Right atrium auricular region (tissue), 2 donors: Measurements from ENCODE around the gene KCNMA1. TPM values are rescaled to one million over a fixed set of nuclear protein-coding genes. Genes with fewer than 3 reads are reported as not detected.

Source experiments
- DNase-seq: peaks from one replicate; pipeline ENCODE4 v3.0.0-alpha.2; 2019; ENCODE audit warnings: low spot score
- H3K27ac ChIP-seq, 2 donors: fragments of 200-600 bp; sonication (generic); 1 replicate in 1 of 2; 2 replicates in 1 of 2; pipeline ENCODE4 v1.5.1; 2016 to 2019
- H3K27me3 ChIP-seq, 2 donors: fragments of 200-600 bp; sonication (generic); one replicate each; pipeline versions ENCODE4 v1.5.1 to v1.6.0; 2017 to 2019
- H3K36me3 ChIP-seq: fragments of 200-600 bp; sonication (generic); one replicate; pipeline ENCODE4 v1.5.1; 2016
- H3K4me1 ChIP-seq, 2 donors: fragments of 200-600 bp; sonication (generic); one replicate each; pipeline versions ENCODE4 v1.5.1 to v1.6.0; 2017 to 2019
- H3K4me3 ChIP-seq, 2 donors: fragments of 200-600 bp; sonication (generic); 1 replicate in 1 of 2; 2 replicates in 1 of 2; pipeline ENCODE4 v1.5.1; 2017 to 2019; ENCODE audit warnings: mild to moderate bottlenecking in 1 of 2, moderate library complexity in 1 of 2
- H3K9me3 ChIP-seq, 2 donors: fragments of 200-600 bp; sonication (generic); one replicate each; pipeline ENCODE4 v1.5.1; 2019
- total RNA-seq, 2 donors: library from RNA; depleted of rRNA; stranded (reverse); fragments of >200 nt; gene quantifications; one replicate each; pipeline ENCODE4 v1.1.0, GENCODE V29; 2016
- TF ChIP-seq, protein P1 (sequence below), 2 donors: fragments of 200-600 bp; sonication (generic); IDR thresholded peaks; one replicate each; pipeline ENCODE4 v1.5.1; 2019; ENCODE audit warnings: antibody characterized with exemption in 2 of 2

KCNMA1 gene
- total RNA-seq, 2 donors from 2014 or later = 2.3 to 3.5 TPM

DNA sequence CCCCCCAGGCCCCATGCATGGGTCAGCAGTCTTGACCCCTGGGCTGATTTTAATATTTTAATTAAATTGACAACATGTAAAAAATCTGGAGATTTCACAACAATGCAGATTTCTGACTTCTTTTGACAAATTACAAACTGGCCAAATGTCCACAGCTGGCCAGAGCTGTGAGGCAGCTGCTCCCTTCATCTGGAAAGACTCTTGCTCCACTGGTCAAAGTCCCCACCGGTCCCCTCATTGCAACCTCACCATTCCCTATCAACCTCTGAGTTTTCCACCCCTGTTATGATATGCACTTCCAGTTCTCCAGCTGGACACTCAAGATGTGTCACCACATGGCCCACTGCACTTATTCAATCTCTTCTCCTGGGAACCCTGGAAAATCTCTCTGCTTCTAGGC is 266.2 kb downstream of the KCNMA1 start:
- Histone ChIP-seq H3K27me3 (no peaks in the 10 kb centered on the region), H3K27ac (no peak overlapping the region)
- TF ChIP-seq, protein P1, sequence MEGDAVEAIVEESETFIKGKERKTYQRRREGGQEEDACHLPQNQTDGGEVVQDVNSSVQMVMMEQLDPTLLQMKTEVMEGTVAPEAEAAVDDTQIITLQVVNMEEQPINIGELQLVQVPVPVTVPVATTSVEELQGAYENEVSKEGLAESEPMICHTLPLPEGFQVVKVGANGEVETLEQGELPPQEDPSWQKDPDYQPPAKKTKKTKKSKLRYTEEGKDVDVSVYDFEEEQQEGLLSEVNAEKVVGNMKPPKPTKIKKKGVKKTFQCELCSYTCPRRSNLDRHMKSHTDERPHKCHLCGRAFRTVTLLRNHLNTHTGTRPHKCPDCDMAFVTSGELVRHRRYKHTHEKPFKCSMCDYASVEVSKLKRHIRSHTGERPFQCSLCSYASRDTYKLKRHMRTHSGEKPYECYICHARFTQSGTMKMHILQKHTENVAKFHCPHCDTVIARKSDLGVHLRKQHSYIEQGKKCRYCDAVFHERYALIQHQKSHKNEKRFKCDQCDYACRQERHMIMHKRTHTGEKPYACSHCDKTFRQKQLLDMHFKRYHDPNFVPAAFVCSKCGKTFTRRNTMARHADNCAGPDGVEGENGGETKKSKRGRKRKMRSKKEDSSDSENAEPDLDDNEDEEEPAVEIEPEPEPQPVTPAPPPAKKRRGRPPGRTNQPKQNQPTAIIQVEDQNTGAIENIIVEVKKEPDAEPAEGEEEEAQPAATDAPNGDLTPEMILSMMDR (IDR thresholded peaks at IDR 0.05) = no peak

GRCh38 chr10:77368006-77368405 is 269.6 kb downstream of the KCNMA1 start:
- TF ChIP-seq, protein P1 (IDR thresholded peaks at IDR 0.05) = no peak
- no peaks in the 10 kb centered on the region for H3K36me3 ChIP-seq
- DNase-seq = no peak
- no peaks in the 10 kb centered on the region for H3K27me3 ChIP-seq
- H3K27ac ChIP-seq = no peak overlapping the region
- no peak overlapping the region for H3K4me3 ChIP-seq
- H3K4me1 ChIP-seq = no peaks in the 10 kb centered on the region
- H3K9me3 ChIP-seq = peaks cover 0 to 24% of the 10 kb centered on the region in 2 donors

More for the DNA sequence above, 266.2 kb downstream of the KCNMA1 start:
- Histone ChIP-seq H3K4me3 (no peak overlapping the region), H3K36me3 (no peaks in the 10 kb centered on the region), H3K9me3 (peaks cover 0 to 24% of the 10 kb centered on the region in 2 donors), H3K4me1 (no peaks in the 10 kb centered on the region)
- no peak for DNase-seq

DNA sequence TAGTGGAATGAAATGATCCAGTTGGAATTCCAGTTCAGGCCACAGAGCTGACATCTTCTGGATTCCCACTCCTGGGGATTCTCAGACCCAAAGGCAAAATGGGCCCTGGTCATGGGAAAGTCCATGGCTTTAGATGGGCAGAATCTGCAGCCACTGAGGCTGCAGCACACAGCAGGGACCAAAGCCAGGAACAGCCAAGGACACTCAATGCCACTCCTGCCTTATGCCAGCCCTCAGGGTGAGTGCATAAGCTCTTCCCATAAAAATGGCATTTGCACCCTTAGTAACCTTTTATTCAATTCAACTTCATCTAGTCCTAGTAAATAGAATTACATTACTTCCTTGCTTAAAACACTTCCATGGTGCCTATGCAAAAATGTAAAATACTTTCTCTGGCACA is 274.4 kb downstream of the KCNMA1 start:
- Histone ChIP-seq H3K27ac (no peak overlapping the region), H3K27me3 (no peaks in the 10 kb centered on the region), H3K36me3 (no peaks in the 10 kb centered on the region), H3K4me1 (no peaks in the 10 kb centered on the region), H3K4me3 (no peak overlapping the region), H3K9me3 (peaks cover 0 to 8% of the 10 kb centered on the region in 2 donors)
- TF ChIP-seq, protein P1 (IDR thresholded peaks at IDR 0.05) = no peak
- DNase-seq = no peak

- no peak for DNase-seq
- H3K4me3 ChIP-seq = no peak overlapping the region
- H3K4me1 ChIP-seq = no peaks in the 10 kb centered on the region
- TF ChIP-seq, protein P1 (IDR thresholded peaks at IDR 0.05) = no peak
- H3K36me3 ChIP-seq = no peaks in the 10 kb centered on the region
- no peaks in the 10 kb centered on the region for H3K9me3 ChIP-seq
- H3K27ac ChIP-seq = no peak overlapping the region
- H3K27me3 ChIP-seq = no peaks in the 10 kb centered on the region
Observed at GRCh38 chr10:77361831-77362230, 275.8 kb downstream of the KCNMA1 start.

DNA sequence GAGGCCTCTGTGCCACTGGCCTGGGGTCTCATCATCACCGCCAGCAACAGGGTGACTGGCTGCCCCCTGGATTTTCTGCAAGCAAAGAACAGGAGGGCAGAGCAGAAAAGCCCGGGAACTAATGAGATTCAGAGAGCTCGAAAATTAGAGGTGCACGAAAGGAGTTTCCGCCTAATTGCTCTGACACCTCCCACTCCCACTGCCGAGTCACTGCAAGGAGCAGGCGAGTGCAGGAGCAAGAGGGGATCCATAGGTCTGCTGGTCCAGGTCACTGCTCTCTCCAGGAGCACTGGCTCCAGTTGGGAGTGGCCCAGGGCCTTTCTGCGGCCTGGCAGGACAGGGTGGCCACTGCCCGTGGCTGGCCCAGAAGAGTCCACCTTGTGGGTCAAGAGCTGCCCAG is 276.2 kb downstream of the KCNMA1 start:
- no peaks in the 10 kb centered on the region for H3K4me1 ChIP-seq

GRCh38 chr10:77360835-77361234 is 276.8 kb downstream of the KCNMA1 start:
- Histone ChIP-seq H3K4me3 (no peak overlapping the region), H3K9me3 (no peaks in the 10 kb centered on the region), H3K27me3 (no peaks in the 10 kb centered on the region), H3K27ac (no peak overlapping the region), H3K36me3 (no peaks in the 10 kb centered on the region), H3K4me1 (no peaks in the 10 kb centered on the region)
- TF ChIP-seq, protein P1 (IDR thresholded peaks at IDR 0.05) = no peak
- DNase-seq = no peak

More for the DNA sequence above, 276.2 kb downstream of the KCNMA1 start:
- Histone ChIP-seq H3K27me3 (no peaks in the 10 kb centered on the region), H3K4me3 (no peak overlapping the region), H3K36me3 (no peaks in the 10 kb centered on the region), H3K27ac (no peak overlapping the region), H3K9me3 (no peaks in the 10 kb centered on the region)
- no peak for DNase-seq
- TF ChIP-seq, protein P1 (IDR thresholded peaks at IDR 0.05) = no peak
